Neural progenitor cell (in vitro differentiated cells): ENCODE data around the gene TNFRSF8. TPM values are rescaled to one million over a fixed set of nuclear protein-coding genes. Genes with fewer than 3 reads are reported as not detected.

ENCODE experiments used
- DNase-seq: peaks from one replicate; pipeline ENCODE4 v3.0.0-alpha.2; 2016; ENCODE audit warnings: low spot score
- H2AFZ ChIP-seq: fragments of 200-600 bp; sonication (generic); replicated peaks from 2 replicates; pipeline ENCODE4 v1.6.1; 2016; ENCODE audit warnings: antibody characterized with exemption
- H3F3A ChIP-seq: fragments of 200-600 bp; sonication (generic); 2 replicates; pipeline ENCODE4 v1.6.1; 2016; ENCODE audit warnings: antibody characterized with exemption, low read depth
- H3K27ac ChIP-seq: fragments of 200-600 bp; sonication (generic); 2 replicates; pipeline ENCODE4 v1.5.1; 2016; ENCODE audit warnings: mild to moderate bottlenecking
- H3K27me3 ChIP-seq: fragments of 200-600 bp; sonication (generic); 2 replicates; pipeline ENCODE4 v1.6.1; 2016; ENCODE audit warnings: mild to moderate bottlenecking, moderate library complexity
- H3K36me3 ChIP-seq: fragments of 200-600 bp; sonication (generic); 2 replicates; pipeline ENCODE4 v1.5.1; 2016
- H3K4me1 ChIP-seq: fragments of 200-600 bp; sonication (generic); 2 replicates; pipeline ENCODE4 v1.6.1; 2016; ENCODE audit warnings: mixed run types
- H3K4me2 ChIP-seq: fragments of 200-600 bp; sonication (generic); 2 replicates; pipeline ENCODE4 v1.6.1; 2016
- H3K4me3 ChIP-seq: fragments of 200-600 bp; sonication (generic); 2 replicates; pipeline ENCODE4 v1.5.1; 2016
- H3K79me2 ChIP-seq: fragments of 200-600 bp; sonication (generic); 2 replicates; pipeline ENCODE4 v1.6.1; 2016; ENCODE audit warnings: low read depth
- H3K9ac ChIP-seq: fragments of 200-600 bp; sonication (generic); 2 replicates; pipeline ENCODE4 v1.6.1; 2016
- H3K9me3 ChIP-seq: fragments of 200-600 bp; sonication (generic); 2 replicates; pipeline ENCODE4 v1.5.1; 2016; ENCODE audit warnings: low read depth
- H4K20me1 ChIP-seq: fragments of 200-600 bp; sonication (generic); 2 replicates; pipeline ENCODE4 v1.6.1; 2016; ENCODE audit warnings: low read depth
- H3K27ac Mint-ChIP-seq: 3 replicates; pipeline ENCODE4 v1.8.0; 2021; ENCODE audit warnings: mixed read lengths
- H3K27me3 Mint-ChIP-seq: 2 replicates; pipeline ENCODE4 v1.8.0; 2022; ENCODE audit warnings: low read depth, mild to moderate bottlenecking, inconsistent platforms, moderate library complexity, mixed read lengths; ENCODE audit not compliant: insufficient read depth
- H3K36me3 Mint-ChIP-seq: 3 replicates; pipeline ENCODE4 v1.8.0; 2021; ENCODE audit warnings: mixed read lengths
- H3K4me1 Mint-ChIP-seq: 3 replicates; pipeline ENCODE4 v1.8.0; 2021; ENCODE audit warnings: mixed read lengths
- H3K4me3 Mint-ChIP-seq: 3 replicates; pipeline ENCODE4 v1.8.0; 2021; ENCODE audit warnings: mild to moderate bottlenecking, moderate library complexity, mixed read lengths
- H3K9me3 Mint-ChIP-seq: 3 replicates; pipeline ENCODE4 v1.8.0; 2020; ENCODE audit warnings: mixed read lengths
- CTCF ChIP-seq: fragments of 200-600 bp; sonication (generic); IDR thresholded peaks from 2 replicates; pipeline ENCODE4 v1.5.1; 2017; ENCODE audit warnings: antibody characterized with exemption, mild to moderate bottlenecking
- EZH2 ChIP-seq: fragments of 200-600 bp; sonication (generic); IDR thresholded peaks from 2 replicates; pipeline ENCODE4 v1.6.1; 2017; ENCODE audit warnings: antibody characterized with exemption, mild to moderate bottlenecking, moderate library complexity
- EZH2phosphoT487 ChIP-seq: fragments of 200-600 bp; sonication (generic); IDR thresholded peaks from 2 replicates; pipeline ENCODE4 v1.6.1; 2017; ENCODE audit warnings: antibody characterized with exemption
- total RNA-seq: library from RNA; depleted of rRNA; stranded (reverse); fragments of >200 nt; gene quantifications from 2 replicates; pipeline ENCODE4 v1.2.3, GENCODE V29; 2015; ENCODE audit warnings: low replicate concordance

The TNFRSF8 gene
- total RNA-seq, 1 donor from 2014 or later, result not detected

- peak overlapping the region; percentile 48 for H3K27ac Mint-ChIP-seq
- Histone ChIP-seq H3K27me3 (no peaks in the 10 kb centered on the region), H2AFZ (no peak overlapping the region), H3K36me3 (no peaks in the 10 kb centered on the region), H3K4me3 (no peak overlapping the region), H3K9ac (no peak overlapping the region), H3K4me1 (peaks cover 11% of the 10 kb centered on the region), H3K9me3 (no peaks in the 10 kb centered on the region), H3K79me2 (no peaks in the 10 kb centered on the region), H3K4me2 (no peak overlapping the region), H4K20me1 (no peaks in the 10 kb centered on the region), H3F3A (no peaks in the 10 kb centered on the region), H3K27ac (no peak overlapping the region)
- H3K36me3 Mint-ChIP-seq, result no peaks in the 10 kb centered on the region
- H3K9me3 Mint-ChIP-seq, result no peaks in the 10 kb centered on the region
- peaks cover 30% of the 10 kb centered on the region for H3K4me1 Mint-ChIP-seq
- H3K27me3 Mint-ChIP-seq, result peaks cover 2% of the 10 kb centered on the region
- no peak for TF ChIP-seq CTCF
- TF ChIP-seq EZH2, result no peak
- no peak for TF ChIP-seq EZH2phosphoT487
- H3K4me3 Mint-ChIP-seq, result no peak overlapping the region
- no peak for DNase-seq
Observed at GRCh38 chr1:12142891-12143630, 80.0 kb downstream of the TNFRSF8 start.

- Histone ChIP-seq H3K27ac (no peak overlapping the region), H3K9me3 (no peaks in the 10 kb centered on the region), H3K9ac (no peak overlapping the region), H3K27me3 (no peaks in the 10 kb centered on the region), H3K4me3 (no peak overlapping the region), H2AFZ (no peak overlapping the region), H3K4me2 (no peak overlapping the region), H3F3A (no peaks in the 10 kb centered on the region), H4K20me1 (no peaks in the 10 kb centered on the region), H3K79me2 (no peaks in the 10 kb centered on the region), H3K4me1 (peaks cover 11% of the 10 kb centered on the region), H3K36me3 (no peaks in the 10 kb centered on the region)
- TF ChIP-seq EZH2 (no peak), CTCF (no peak), EZH2phosphoT487 (no peak)
- H3K27me3 Mint-ChIP-seq, result peaks cover 2% of the 10 kb centered on the region
- H3K4me3 Mint-ChIP-seq, result no peak overlapping the region
- H3K36me3 Mint-ChIP-seq, result no peaks in the 10 kb centered on the region
- H3K27ac Mint-ChIP-seq, result peak overlapping the region; percentile 48
- H3K9me3 Mint-ChIP-seq, result no peaks in the 10 kb centered on the region
- DNase-seq, result no peak
- H3K4me1 Mint-ChIP-seq, result peaks cover 30% of the 10 kb centered on the region
Observed at GRCh38 chr1:12143631-12144155, 80.6 kb downstream of the TNFRSF8 start.

DNA sequence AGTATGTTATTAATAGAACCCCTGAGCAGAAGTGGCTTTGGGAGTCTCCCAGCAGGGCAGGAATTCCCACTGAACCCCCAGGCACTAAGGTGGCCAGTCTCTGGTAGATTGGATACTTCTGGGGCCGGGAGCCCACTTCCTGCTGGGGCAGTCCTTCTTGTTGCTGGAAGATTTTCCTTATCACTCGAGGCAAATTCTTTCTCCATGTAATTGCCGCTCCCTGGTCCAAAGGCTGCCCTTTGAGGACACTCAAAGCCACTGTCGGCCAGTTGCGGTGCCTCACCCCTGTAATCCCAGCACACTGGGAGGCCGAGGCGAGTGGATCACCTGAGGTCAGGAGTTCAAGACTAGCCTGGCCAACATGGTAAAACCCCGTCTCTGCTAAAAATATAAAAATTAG lies 81.1 kb downstream of the TNFRSF8 start:
- no peaks in the 10 kb centered on the region for H3K27me3 ChIP-seq
- H3F3A ChIP-seq, result no peaks in the 10 kb centered on the region
- Mint-ChIP-seq H3K9me3 (no peaks in the 10 kb centered on the region), H3K36me3 (no peaks in the 10 kb centered on the region), H3K4me1 (peaks cover 28% of the 10 kb centered on the region), H3K27ac (no peak overlapping the region), H3K4me3 (no peak overlapping the region), H3K27me3 (peaks cover 2% of the 10 kb centered on the region)
- H3K36me3 ChIP-seq, result no peaks in the 10 kb centered on the region
- H3K9ac ChIP-seq, result no peak overlapping the region
- H3K4me3 ChIP-seq, result no peak overlapping the region
- H3K4me1 ChIP-seq, result peaks cover 11% of the 10 kb centered on the region
- H2AFZ ChIP-seq, result no peak overlapping the region
- no peak for DNase-seq
- H3K9me3 ChIP-seq, result no peaks in the 10 kb centered on the region
- no peak overlapping the region for H3K27ac ChIP-seq
- no peaks in the 10 kb centered on the region for H4K20me1 ChIP-seq
- no peak for TF ChIP-seq CTCF
- TF ChIP-seq EZH2, result no peak
- no peak for TF ChIP-seq EZH2phosphoT487
- H3K79me2 ChIP-seq, result no peaks in the 10 kb centered on the region
- H3K4me2 ChIP-seq, result no peak overlapping the region
